ENCODE measurements around the gene NKTR.

The NKTR gene

GRCh38 chr3:42663581-42664437 is 63.3 kb downstream of the NKTR start:
- TF ChIP-seq CTCF (IDR thresholded peaks at IDR 0.05; ENCODE audit: insufficient read depth, low read length, missing control alignments): no peak
- POLR2A ChIA-PET: interaction anchor here (0.7 kb wide), 2 partner anchors 11 to 37 kb away, joined by 3 to 4 read pairs; no protein-coding TSS in a partner anchor
- no peak for DNase-seq (ENCODE audit: low read depth, low spot score)
- no peak overlapping the region for H3K4me3 ChIP-seq (ENCODE audit: low read depth, low read length)
- CTCF ChIA-PET: interaction anchor here (1.0 kb wide), 1 partner anchor 82 kb away, joined by 4 read pairs; no protein-coding TSS in a partner anchor

- H3K4me3 ChIP-seq (ENCODE audit: low read depth, low read length): no peak overlapping the region
- DNase-seq (ENCODE audit: low read depth, low spot score): no peak
- POLR2A ChIA-PET: interaction anchor here (0.7 to 1.5 kb wide), 3 partner anchors 10 to 37 kb away, joined by 3 to 4 read pairs (median 4); no protein-coding TSS in a partner anchor
- TF ChIP-seq CTCF (IDR thresholded peaks at IDR 0.05; ENCODE audit: insufficient read depth, low read length, missing control alignments): no peak
- CTCF ChIA-PET: no interaction called here
These were observed 63.9 kb downstream of the NKTR start for GRCh38 chr3:42664438-42664803.

- CTCF ChIA-PET: interaction anchor here (2.1 kb wide), 1 partner anchor 11 kb away, joined by 9 read pairs; the partner anchor contains the start of gene ZBTB47
- H3K4me3 ChIP-seq (ENCODE audit: low read depth, low read length): no peak overlapping the region
- no peak for DNase-seq (ENCODE audit: low read depth, low spot score)
- POLR2A ChIA-PET: interaction anchor here (1.5 kb wide), 1 partner anchor 13 kb away, joined by 4 read pairs; no protein-coding TSS in a partner anchor
- TF ChIP-seq CTCF (IDR thresholded peaks at IDR 0.05; ENCODE audit: insufficient read depth, low read length, missing control alignments): no peak
These were observed 64.8 kb downstream of the NKTR start for GRCh38 chr3:42665050-42665878.

GRCh38 chr3:42666022-42666421 is 65.5 kb downstream of the NKTR start:
- no peak overlapping the region for H3K4me3 ChIP-seq (ENCODE audit: low read depth, low read length)
- POLR2A ChIA-PET: interaction anchor here (1.5 kb wide), 1 partner anchor 14 kb away, joined by 4 read pairs; no protein-coding TSS in a partner anchor
- DNase-seq (ENCODE audit: low read depth, low spot score): no peak
- TF ChIP-seq CTCF (IDR thresholded peaks at IDR 0.05; ENCODE audit: insufficient read depth, low read length, missing control alignments): no peak
- CTCF ChIA-PET: interaction anchor here (2.1 kb wide), 1 partner anchor 11 kb away, joined by 9 read pairs; the partner anchor contains the start of gene ZBTB47

- no peak for TF ChIP-seq CTCF (IDR thresholded peaks at IDR 0.05; ENCODE audit: insufficient read depth, low read length, missing control alignments)
- DNase-seq (ENCODE audit: low read depth, low spot score): no peak
- no peak overlapping the region for H3K4me3 ChIP-seq (ENCODE audit: low read depth, low read length)
- CTCF ChIA-PET: interaction anchor here (2.1 kb wide), 1 partner anchor 12 kb away, joined by 9 read pairs; the partner anchor contains the start of gene ZBTB47
- POLR2A ChIA-PET: no interaction called here
These were observed 66.1 kb downstream of the NKTR start for GRCh38 chr3:42666577-42666998.

All from AG04449 (cell line).